ENCODE results near the gene SCNN1B.

The SCNN1B gene

DNA sequence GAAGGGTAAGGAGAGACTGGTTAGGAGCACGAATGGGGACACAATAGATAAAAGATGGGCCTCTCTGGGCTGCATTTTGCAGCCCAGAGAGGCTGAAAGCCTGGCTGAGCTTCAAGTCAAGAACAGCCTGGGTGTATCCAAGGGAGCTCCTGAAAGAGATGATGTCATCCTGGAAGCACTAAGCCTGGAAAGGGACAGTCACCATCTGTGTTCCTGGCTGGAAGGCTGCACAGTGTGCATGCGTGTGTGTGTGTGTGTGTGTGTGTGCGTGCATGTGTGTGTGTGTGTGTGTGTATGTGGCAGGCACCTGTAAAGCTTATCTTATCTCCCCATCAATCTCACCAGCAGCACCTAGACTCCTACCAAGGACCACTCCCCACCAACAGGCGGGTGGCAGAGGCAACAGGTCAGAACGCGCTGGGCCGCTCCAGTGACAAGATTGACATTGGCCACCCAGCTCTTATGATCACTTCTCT, 106.8 kb downstream of the SCNN1B start:
- DNase-seq (ENCODE audit: low read depth): peak; percentile 59

DNA sequence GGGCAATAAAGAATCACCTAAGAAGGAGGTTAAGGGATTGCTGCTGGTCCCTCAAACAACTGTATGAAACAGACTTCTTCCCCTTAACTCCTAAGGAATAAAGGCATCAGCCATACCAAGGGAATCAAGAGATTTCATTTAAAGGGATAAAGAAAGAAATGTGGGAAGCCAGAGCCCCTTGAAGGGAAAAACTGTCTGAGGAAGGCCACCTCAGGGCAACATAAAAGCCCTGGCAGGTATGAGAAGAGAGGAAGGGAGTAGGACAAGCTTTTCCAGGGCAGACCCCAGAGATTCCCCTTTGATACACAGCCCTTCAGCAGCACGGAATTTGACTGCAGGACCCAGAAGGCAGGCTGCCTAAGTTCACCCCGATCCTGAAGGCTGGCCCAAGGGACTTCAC, 107.4 kb downstream of the SCNN1B start:
- TF ChIP-seq, protein P1, sequence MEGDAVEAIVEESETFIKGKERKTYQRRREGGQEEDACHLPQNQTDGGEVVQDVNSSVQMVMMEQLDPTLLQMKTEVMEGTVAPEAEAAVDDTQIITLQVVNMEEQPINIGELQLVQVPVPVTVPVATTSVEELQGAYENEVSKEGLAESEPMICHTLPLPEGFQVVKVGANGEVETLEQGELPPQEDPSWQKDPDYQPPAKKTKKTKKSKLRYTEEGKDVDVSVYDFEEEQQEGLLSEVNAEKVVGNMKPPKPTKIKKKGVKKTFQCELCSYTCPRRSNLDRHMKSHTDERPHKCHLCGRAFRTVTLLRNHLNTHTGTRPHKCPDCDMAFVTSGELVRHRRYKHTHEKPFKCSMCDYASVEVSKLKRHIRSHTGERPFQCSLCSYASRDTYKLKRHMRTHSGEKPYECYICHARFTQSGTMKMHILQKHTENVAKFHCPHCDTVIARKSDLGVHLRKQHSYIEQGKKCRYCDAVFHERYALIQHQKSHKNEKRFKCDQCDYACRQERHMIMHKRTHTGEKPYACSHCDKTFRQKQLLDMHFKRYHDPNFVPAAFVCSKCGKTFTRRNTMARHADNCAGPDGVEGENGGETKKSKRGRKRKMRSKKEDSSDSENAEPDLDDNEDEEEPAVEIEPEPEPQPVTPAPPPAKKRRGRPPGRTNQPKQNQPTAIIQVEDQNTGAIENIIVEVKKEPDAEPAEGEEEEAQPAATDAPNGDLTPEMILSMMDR (IDR thresholded peaks at IDR 0.05; ENCODE audit: insufficient read depth, low read depth, low read length, missing control alignments): no peak
- DNase-seq (ENCODE audit: low read depth): no peak
- H3K4me3 ChIP-seq (ENCODE audit: low read length): no peak overlapping the region

More for the DNA sequence above, 106.8 kb downstream of the SCNN1B start:
- TF ChIP-seq, protein P1 (IDR thresholded peaks at IDR 0.05; ENCODE audit: insufficient read depth, low read depth, low read length, missing control alignments): no peak
- no peak overlapping the region for H3K4me3 ChIP-seq (ENCODE audit: low read length)

DNA sequence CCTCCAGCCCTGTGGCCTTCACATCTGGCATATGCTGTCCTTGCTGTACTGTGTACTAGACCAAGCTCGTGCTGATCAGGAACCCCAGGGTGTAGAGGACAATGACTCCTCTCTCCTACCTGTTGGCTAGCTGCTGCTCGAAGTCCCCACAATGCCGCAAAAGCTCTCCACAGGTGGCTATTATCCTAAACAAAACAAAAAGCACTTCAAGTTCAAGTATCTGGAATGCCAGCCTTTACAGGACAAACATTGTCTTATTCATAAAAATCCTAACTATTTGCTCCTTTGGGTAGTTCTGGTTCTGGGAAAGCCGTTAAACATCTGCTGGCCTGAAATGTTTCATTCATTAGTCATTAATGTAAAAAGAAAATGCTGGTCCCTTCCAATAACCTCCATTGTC, 108.1 kb downstream of the SCNN1B start:
- no peak for DNase-seq (ENCODE audit: low read depth)
- TF ChIP-seq, protein P1 (IDR thresholded peaks at IDR 0.05; ENCODE audit: insufficient read depth, low read depth, low read length, missing control alignments): no peak
- no peak overlapping the region for H3K4me3 ChIP-seq (ENCODE audit: low read length)

DNA sequence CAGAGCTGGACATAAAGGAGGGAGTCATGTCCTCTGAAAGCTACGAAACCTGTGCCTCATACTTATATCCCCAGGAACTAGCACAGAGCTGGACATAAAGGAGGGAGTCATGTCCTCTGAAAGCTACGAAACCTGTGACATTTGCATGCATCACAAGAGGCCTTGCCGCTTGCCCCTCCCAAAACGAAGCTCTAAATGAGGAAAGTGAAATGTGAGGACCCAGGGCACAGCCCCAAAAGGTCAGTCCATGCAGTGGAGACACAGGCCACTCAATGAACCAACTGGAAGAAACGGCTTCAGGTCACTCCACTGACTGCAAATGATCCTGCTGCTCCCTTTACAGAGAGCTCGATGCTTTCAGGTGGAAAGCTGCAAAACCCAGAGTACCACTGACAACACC, 112.6 kb downstream of the SCNN1B start:
- TF ChIP-seq, protein P1 (IDR thresholded peaks at IDR 0.05; ENCODE audit: insufficient read depth, low read depth, low read length, missing control alignments): no peak
- DNase-seq (ENCODE audit: low read depth): no peak
- H3K4me3 ChIP-seq (ENCODE audit: low read length): no peak overlapping the region

DNA sequence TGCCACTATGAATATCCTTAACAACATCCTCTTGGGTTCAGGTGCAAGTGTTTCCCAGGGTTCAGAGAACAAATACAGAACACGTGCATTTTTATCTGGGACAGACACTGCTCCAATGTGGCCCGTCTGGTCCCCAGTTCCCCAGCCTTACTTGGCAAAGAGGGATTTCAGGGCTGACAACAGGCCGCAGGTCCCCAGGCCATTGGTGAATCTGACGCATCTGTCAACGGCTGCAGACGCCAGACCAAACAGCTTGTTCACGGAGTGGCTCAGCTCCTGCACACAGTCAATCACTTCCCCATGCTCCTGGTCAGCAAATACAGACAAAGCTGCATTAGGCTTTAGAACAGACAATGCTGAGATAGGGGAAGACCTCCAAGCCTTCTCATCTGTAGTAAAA, 114.7 kb downstream of the SCNN1B start:
- no peak overlapping the region for H3K4me3 ChIP-seq (ENCODE audit: low read length)
- DNase-seq (ENCODE audit: low read depth): no peak
- TF ChIP-seq, protein P1 (IDR thresholded peaks at IDR 0.05; ENCODE audit: insufficient read depth, low read depth, low read length, missing control alignments): no peak

DNA sequence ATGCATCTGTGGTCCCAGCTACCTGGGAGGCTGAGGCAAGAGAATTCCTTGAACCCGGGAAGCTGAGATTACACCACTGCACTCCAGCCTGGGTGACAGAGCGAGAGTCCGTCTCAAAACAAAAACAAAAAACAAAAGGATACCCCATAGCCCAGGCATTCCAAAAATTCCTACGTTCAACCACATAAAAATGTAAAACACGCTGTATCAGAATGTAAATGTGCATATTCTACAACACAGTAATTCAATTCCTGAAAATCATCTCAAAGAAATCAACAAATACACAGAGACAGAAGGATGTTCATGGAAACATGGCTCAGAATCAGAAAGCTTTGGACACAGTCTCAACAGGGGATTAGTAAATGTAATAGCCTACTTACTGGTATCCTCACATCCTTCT, 117.9 kb downstream of the SCNN1B start:
- H3K4me3 ChIP-seq (ENCODE audit: low read length): no peak overlapping the region
- TF ChIP-seq, protein P1 (IDR thresholded peaks at IDR 0.05; ENCODE audit: insufficient read depth, low read depth, low read length, missing control alignments): no peak
- DNase-seq (ENCODE audit: low read depth): no peak

DNA sequence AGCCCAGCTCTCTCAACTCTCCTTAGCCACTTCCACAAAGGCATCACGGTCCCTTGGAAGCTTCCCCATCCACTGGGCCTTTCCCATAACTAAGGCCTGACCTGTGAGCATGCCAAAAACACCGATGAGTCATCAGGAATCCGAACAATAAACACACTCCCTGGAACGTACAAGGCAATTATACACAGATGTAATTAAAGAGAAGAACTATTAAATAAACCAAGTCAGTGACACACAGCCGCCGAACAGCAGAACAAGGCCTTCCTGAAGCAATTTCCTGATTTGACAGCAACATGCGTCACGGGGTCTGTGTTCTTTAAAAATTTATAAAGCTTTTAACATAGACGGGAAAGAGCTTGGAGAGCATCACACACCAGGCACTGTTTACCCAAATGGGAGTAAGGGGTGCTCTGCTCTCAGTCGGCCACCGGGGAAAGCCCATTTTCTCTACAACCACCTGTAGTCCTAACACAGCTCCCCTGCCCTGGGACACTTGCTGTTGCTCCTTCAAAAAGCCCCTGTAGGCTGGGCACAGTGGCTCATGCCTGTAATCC, 121.5 kb downstream of the SCNN1B start:
- H3K4me3 ChIP-seq (ENCODE audit: low read length): no peak overlapping the region
- DNase-seq (ENCODE audit: low read depth): peak; percentile 97

More for the DNA sequence above, 121.5 kb downstream of the SCNN1B start:
- TF ChIP-seq, protein P1 (IDR thresholded peaks at IDR 0.05; ENCODE audit: insufficient read depth, low read depth, low read length, missing control alignments): no peak

Data from epithelial cell of esophagus (primary cell).